ENCODE measurements around the gene LTBP1.

- TF ChIP-seq ZNF331 (CRISPR knock-in tag; IDR thresholded peaks at IDR 0.05; ENCODE audit: low read depth) (no peak), CTCF (conservative IDR thresholded peaks at IDR 0.05; ENCODE audit: low read depth in 2 of 2) (no peak), REST (IDR thresholded peaks at IDR 0.05; ENCODE audit: unreplicated experiment) (no peak), EZH2 (IDR thresholded peaks at IDR 0.05; ENCODE audit: low read depth, unreplicated experiment) (no peak), NANOG (IDR thresholded peaks at IDR 0.05; ENCODE audit: borderline replicate concordance) (no peak), POLR2AphosphoS5 (IDR thresholded peaks at IDR 0.05; ENCODE audit: low read depth) (no peak), ETS1 (IDR thresholded peaks at IDR 0.05) (no peak), CREB1 (CRISPR knock-in tag; IDR thresholded peaks at IDR 0.05; ENCODE audit: low read depth) (no peak), JUNB (IDR thresholded peaks at IDR 0.05; ENCODE audit: unreplicated experiment) (no peak), STAT1 (IDR thresholded peaks at IDR 0.05; ENCODE audit: unreplicated experiment) (no peak), EZH2phosphoT487 (IDR thresholded peaks at IDR 0.05; ENCODE audit: unreplicated experiment) (no peak)
Measured at GRCh38 chr2:32945286-32945685, 1.5 kb upstream of the LTBP1 start.

Data from GM23338 (cell line).